ENCODE data around the gene EXOSC10. TPM values are rescaled to one million over a fixed set of nuclear protein-coding genes. Genes with fewer than 3 reads are reported as not detected.

EXOSC10 gene
- total RNA-seq (2021; ENCODE audit: unreplicated experiment) (93.1 TPM), Bru-seq, nascent RNA (percentile 88 among the genes with signal in this experiment), BruChase-seq, experiment 1, labeled RNA remaining after a 2-hour chase (percentile 90 among the genes with signal in this experiment), BruChase-seq, experiment 2, labeled RNA remaining after a 6-hour chase (percentile 93 among the genes with signal in this experiment)
- polyA plus RNA-seq (2012; ENCODE audit: insufficient read length), result 67.5 TPM
- long read RNA-seq, transcript EXOSC10-202 (25 exons, 2,808 nt), result major isoform, 176 of 254 reads
- long read RNA-seq, partial matches to known transcripts, result 36 of 254 reads
- long read RNA-seq, other reads (novel, unspliced or antisense), result 41 of 254 reads

DNA sequence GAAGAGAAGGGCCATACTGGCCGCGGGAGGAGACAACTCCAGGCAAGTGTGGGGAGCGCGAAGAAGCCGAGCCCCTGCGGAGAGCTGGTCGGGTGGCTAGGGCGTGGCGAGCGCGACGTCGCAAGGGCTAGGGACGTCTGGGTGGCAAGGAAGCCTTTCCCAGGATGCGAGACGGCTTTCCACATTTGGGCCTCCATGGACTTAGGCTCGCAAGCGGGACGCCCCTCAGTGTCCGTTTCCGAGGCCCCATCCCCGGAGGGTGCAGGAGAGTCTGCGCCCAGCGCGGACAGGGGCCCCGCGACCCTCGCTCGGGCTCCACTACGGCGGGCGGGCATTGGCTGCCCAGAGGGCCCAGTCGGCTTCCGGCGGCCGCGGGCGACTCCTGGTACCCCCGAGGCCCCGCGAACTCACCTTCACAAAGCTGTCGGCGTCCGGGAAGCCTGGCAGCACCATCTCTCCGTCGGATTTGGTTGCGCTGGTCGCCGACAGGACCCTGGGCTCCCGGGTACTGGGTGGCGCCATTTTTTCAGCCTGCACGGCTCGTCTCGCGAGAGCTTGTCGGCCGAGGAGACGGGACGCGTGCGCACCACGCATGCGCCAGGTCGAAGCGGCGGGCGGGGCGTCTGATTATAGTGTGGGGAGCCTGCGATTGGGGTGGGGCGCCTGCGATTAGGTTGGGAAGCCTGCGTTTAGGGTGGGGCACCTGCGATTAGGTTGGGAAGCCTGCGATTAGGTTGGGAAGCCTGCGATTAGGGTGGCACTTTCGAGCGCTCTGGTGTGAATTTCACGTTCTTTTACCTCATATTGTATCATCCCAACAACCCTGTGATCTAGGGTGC is at the start of gene EXOSC10:
Gene EXOSC10 (minus strand): TSS at position 560 of the 839 bp plus-strand sequence. CDS start 38 bp downstream, at position 522.
- Histone ChIP-seq H3K27ac (ENCODE audit: low read length) (peak within 1 kb of the TSS; percentile 97), H3K4me3 (ENCODE audit: low read depth in 2 of 2, low read length in 2 of 2) (peak within 1 kb of the TSS; percentile 82), H3K27me3 (ENCODE audit: control insufficient read depth, insufficient read depth, low read length) (no peaks in the 10 kb centered on the region), H3K9me3 (ENCODE audit: control insufficient read depth, insufficient read depth, low read depth, low read length) (no peaks in the 10 kb centered on the region), H3K4me1 (ENCODE audit: control insufficient read depth, insufficient read depth, low read length) (peaks cover 7% of the 10 kb centered on the region), H3K36me3 (ENCODE audit: control insufficient read depth, insufficient read depth, low read length) (peaks cover 13% of the 10 kb centered on the region)
- ATAC-seq (peak; percentile 96), DNase-seq (ENCODE audit: low read depth, low spot score) (peak; percentile 48)
- BruUV-seq (replicated peaks), result no TSS peak
- in situ Hi-C loops (cut with HindIII; ENCODE audit: low pct_unique_long_range_greater_than_20kb, low sequenced_read_pairs) (loop anchor here (5.0 kb wide), 1 partner anchor 33 kb away; no protein-coding TSS in a partner anchor), intact Hi-C loops (cut with micrococcal nuclease; ENCODE audit: unreplicated experiment) (no loop called here)
- ChIA-PET POLR2A (interaction anchor here (0.6 kb wide), 1 partner anchor 91 kb away, joined by 4 read pairs; no protein-coding TSS in a partner anchor), CTCF (interaction anchor here (1.5 kb wide), 1 partner anchor 62 kb away, joined by 4 read pairs; no protein-coding TSS in a partner anchor)
- TF ChIP-seq REST (IDR thresholded peaks at IDR 0.05; ENCODE audit: insufficient read depth in 1 of 2, low read depth in 2 of 2, low read length in 1 of 2) (peak in 1 of 2 experiments; percentile 21; a peak in 1 of 4 replicates), TCF7L2 (IDR thresholded peaks at IDR 0.05; ENCODE audit: low read depth, low read length) (no peak), SIN3A (IDR thresholded peaks at IDR 0.05; ENCODE audit: borderline replicate concordance, insufficient read depth, low read depth, low read length) (peak; percentile 70; the same call in 1 of the 2 replicates), POLR2AphosphoS5 (IDR thresholded peaks at IDR 0.05; ENCODE audit: low read depth, low read length) (peak; percentile 83), CTCF (IDR thresholded peaks at IDR 0.05) (no peak)

GRCh38 chr1:11147197-11147770 is 47.6 kb upstream of the EXOSC10 start:
- ChIA-PET POLR2A (interaction anchor here (0.7 kb wide), 1 partner anchor 37 kb away, joined by 3 read pairs; no protein-coding TSS in a partner anchor), CTCF (no interaction called here)
- in situ Hi-C loops (cut with HindIII; ENCODE audit: low pct_unique_long_range_greater_than_20kb, low sequenced_read_pairs), result no loop called here
- TF ChIP-seq TCF7L2 (IDR thresholded peaks at IDR 0.05; ENCODE audit: low read depth, low read length) (no peak), CTCF (IDR thresholded peaks at IDR 0.05) (no peak), POLR2AphosphoS5 (IDR thresholded peaks at IDR 0.05; ENCODE audit: low read depth, low read length) (no peak), SIN3A (IDR thresholded peaks at IDR 0.05; ENCODE audit: borderline replicate concordance, insufficient read depth, low read depth, low read length) (no peak), REST (IDR thresholded peaks at IDR 0.05; ENCODE audit: insufficient read depth in 1 of 2, low read depth in 2 of 2, low read length in 1 of 2) (no peak)
- no peak for DNase-seq (ENCODE audit: low read depth, low spot score)
- Histone ChIP-seq H3K4me3 (ENCODE audit: low read depth in 2 of 2, low read length in 2 of 2) (no peak overlapping the region), H3K4me1 (ENCODE audit: control insufficient read depth, insufficient read depth, low read length) (no peaks in the 10 kb centered on the region), H3K9me3 (ENCODE audit: control insufficient read depth, insufficient read depth, low read depth, low read length) (no peaks in the 10 kb centered on the region), H3K36me3 (ENCODE audit: control insufficient read depth, insufficient read depth, low read length) (peaks cover 16% of the 10 kb centered on the region), H3K27ac (ENCODE audit: low read length) (peak overlapping the region; percentile 49), H3K27me3 (ENCODE audit: control insufficient read depth, insufficient read depth, low read length) (no peaks in the 10 kb centered on the region)
- intact Hi-C loops (cut with micrococcal nuclease; ENCODE audit: unreplicated experiment), result no loop called here
- no TSS peak for BruUV-seq (replicated peaks)
- peak; percentile 70 for ATAC-seq
